HG02763 (cell line): ENCODE measurements around the gene EEF1AKMT3.

Experiments
- ATAC-seq: cut with Tn5 transposase; IDR thresholded peaks from one replicate; pipeline ENCODE4 v1.9.1; 2021; ENCODE audit warnings: mild to moderate bottlenecking, moderate library complexity; ENCODE audit not compliant: unreplicated experiment

The EEF1AKMT3 gene

GRCh38 chr12:57782243-57782607 lies 9.8 kb downstream of the EEF1AKMT3 start:
- ATAC-seq: no peak

- ATAC-seq: peak; percentile 91
These were observed 10.4 kb downstream of the EEF1AKMT3 start, which contains the start of gene TSFM for GRCh38 chr12:57782608-57783465. Gene TSFM, plus strand, starts transcription at chr12:57782787. Its CDS starts 15 bp downstream, at chr12:57782802.

- no peak for ATAC-seq
These were observed 11.0 kb downstream of the EEF1AKMT3 start for GRCh38 chr12:57783466-57783801.

- no peak for ATAC-seq
These were observed 11.4 kb downstream of the EEF1AKMT3 start for GRCh38 chr12:57783861-57784260.

- ATAC-seq: no peak
These were observed 21.5 kb downstream of the EEF1AKMT3 start for GRCh38 chr12:57793920-57794319.

- ATAC-seq: no peak
These were observed 22.9 kb downstream of the EEF1AKMT3 start for GRCh38 chr12:57795354-57795753.

- ATAC-seq: no peak
These were observed 24.6 kb downstream of the EEF1AKMT3 start for GRCh38 chr12:57796996-57797395.

- no peak for ATAC-seq
These were observed 25.5 kb downstream of the EEF1AKMT3 start for GRCh38 chr12:57797933-57798332.

- no peak for ATAC-seq
These were observed 28.6 kb downstream of the EEF1AKMT3 start for GRCh38 chr12:57800965-57801364.

GRCh38 chr12:57802607-57803006 lies 30.2 kb downstream of the EEF1AKMT3 start:
- ATAC-seq: no peak

- no peak for ATAC-seq
These were observed 31.0 kb downstream of the EEF1AKMT3 start for GRCh38 chr12:57803319-57803893.

- no peak for ATAC-seq
These were observed 34.3 kb downstream of the EEF1AKMT3 start for GRCh38 chr12:57806677-57807076.

GRCh38 chr12:57807285-57807684 lies 34.9 kb downstream of the EEF1AKMT3 start:
- no peak for ATAC-seq

GRCh38 chr12:57808351-57808750 lies 35.9 kb downstream of the EEF1AKMT3 start:
- no peak for ATAC-seq

- no peak for ATAC-seq
These were observed 37.0 kb downstream of the EEF1AKMT3 start for GRCh38 chr12:57809425-57809824.

- ATAC-seq: no peak
These were observed 38.0 kb downstream of the EEF1AKMT3 start for GRCh38 chr12:57810450-57810849.

GRCh38 chr12:57811028-57811755 lies 38.8 kb downstream of the EEF1AKMT3 start:
- no peak for ATAC-seq

GRCh38 chr12:57813111-57813970 lies 40.9 kb downstream of the EEF1AKMT3 start:
- no peak for ATAC-seq

GRCh38 chr12:57813971-57814772 lies 41.8 kb downstream of the EEF1AKMT3 start:
- ATAC-seq: no peak
